Measurements from ENCODE around the gene DTL. TPM values are rescaled to one million over a fixed set of nuclear protein-coding genes. Genes with fewer than 3 reads are reported as not detected.

DTL gene
- total and polyA plus RNA-seq, 4 donors, result 8.0 to 12.1 (median 9.2) TPM

- Histone ChIP-seq H3K27ac (ENCODE audit: low read depth, low read length) (no peak overlapping the region), H3K27me3 (ENCODE audit: control insufficient read depth, insufficient read depth, low read length) (no peaks in the 10 kb centered on the region), H3K9me3 (ENCODE audit: control insufficient read depth, insufficient read depth, low read length) (no peaks in the 10 kb centered on the region), H3K4me1 (ENCODE audit: control insufficient read depth, insufficient read depth, low read length) (peaks cover 6% of the 10 kb centered on the region), H3K36me3 (ENCODE audit: control insufficient read depth, insufficient read depth, low read length) (no peaks in the 10 kb centered on the region), H3K4me3 (ENCODE audit: low read depth, low read length) (no peak overlapping the region)
- DNase-seq (ENCODE audit: low read depth in 4 of 6, low spot score in 6 of 6), result no peak
- WGBS (ENCODE audit: insufficient coverage), result 97% methylated on average over 2 of the region's 2 CpGs
These were observed 83.3 kb downstream of the DTL start for GRCh38 chr1:212118872-212119260.

DNA sequence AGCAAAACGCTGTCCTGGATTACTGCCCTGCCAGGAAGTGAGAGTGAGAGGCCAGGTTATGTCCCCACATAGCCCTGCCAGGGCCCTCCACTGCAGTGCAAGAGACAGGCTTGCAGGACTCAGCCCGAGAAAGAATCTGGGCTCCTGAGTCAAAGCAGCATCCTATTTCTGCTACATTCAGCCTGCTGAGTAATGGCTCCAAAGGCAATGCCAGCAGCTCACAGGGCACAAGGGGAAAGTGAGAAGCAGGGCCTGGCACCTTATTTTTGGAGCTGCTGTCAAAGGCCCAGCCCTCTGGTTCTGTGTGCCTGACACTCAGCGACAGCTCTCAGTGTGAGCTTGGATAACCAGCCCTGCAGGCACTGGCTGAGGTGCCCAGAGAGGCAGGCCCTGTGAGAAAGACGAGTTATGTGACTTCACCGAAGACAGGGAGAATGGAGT, 83.9 kb downstream of the DTL start:
- DNase-seq (ENCODE audit: low read depth in 4 of 6, low spot score in 6 of 6), result no peak
- Histone ChIP-seq H3K36me3 (ENCODE audit: control insufficient read depth, insufficient read depth, low read length) (no peaks in the 10 kb centered on the region), H3K27ac (ENCODE audit: low read depth, low read length) (no peak overlapping the region), H3K9me3 (ENCODE audit: control insufficient read depth, insufficient read depth, low read length) (no peaks in the 10 kb centered on the region), H3K4me1 (ENCODE audit: control insufficient read depth, insufficient read depth, low read length) (peaks cover 6% of the 10 kb centered on the region), H3K27me3 (ENCODE audit: control insufficient read depth, insufficient read depth, low read length) (no peaks in the 10 kb centered on the region), H3K4me3 (ENCODE audit: low read depth, low read length) (no peak overlapping the region)
- 72% methylated on average over 5 of the region's 5 CpGs for WGBS (ENCODE audit: insufficient coverage)

DNA sequence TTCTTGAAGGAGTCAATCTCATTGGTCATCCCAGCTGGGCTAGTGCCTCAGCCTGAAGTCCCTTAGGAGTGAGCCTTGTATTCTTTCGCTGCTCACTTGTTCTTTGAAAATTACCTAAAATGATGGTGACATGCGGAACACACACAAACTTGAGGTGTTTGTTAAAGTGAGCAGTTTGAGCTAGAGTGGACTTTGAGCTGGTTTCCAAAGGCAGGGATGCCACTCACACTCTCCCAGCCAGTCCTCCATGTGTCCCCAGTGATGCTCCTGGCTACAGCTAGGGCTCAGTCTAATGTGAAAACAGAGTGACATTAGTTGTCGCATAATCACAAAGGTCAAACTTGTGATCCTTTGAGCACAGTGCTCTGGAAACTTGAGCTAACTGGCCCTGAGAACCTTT, 84.3 kb downstream of the DTL start:
- H3K4me3 ChIP-seq (ENCODE audit: low read depth, low read length), result no peak overlapping the region
- DNase-seq (ENCODE audit: low read depth in 4 of 6, low spot score in 6 of 6), result no peak

GRCh38 chr1:212121779-212122178, 86.2 kb downstream of the DTL start:
- H3K27me3 ChIP-seq (ENCODE audit: control insufficient read depth, insufficient read depth, low read length), result no peaks in the 10 kb centered on the region
- H3K27ac ChIP-seq (ENCODE audit: low read depth, low read length), result no peak overlapping the region
- H3K36me3 ChIP-seq (ENCODE audit: control insufficient read depth, insufficient read depth, low read length), result no peaks in the 10 kb centered on the region
- peaks cover 6% of the 10 kb centered on the region for H3K4me1 ChIP-seq (ENCODE audit: control insufficient read depth, insufficient read depth, low read length)
- no peak overlapping the region for H3K4me3 ChIP-seq (ENCODE audit: low read depth, low read length)
- no peak for DNase-seq (ENCODE audit: low read depth in 4 of 6, low spot score in 6 of 6)
- no CpG with 5 or more reads among the region's 2 CpGs for WGBS (ENCODE audit: insufficient coverage)
- no peaks in the 10 kb centered on the region for H3K9me3 ChIP-seq (ENCODE audit: control insufficient read depth, insufficient read depth, low read length)

More for the DNA sequence above, 84.3 kb downstream of the DTL start:
- Histone ChIP-seq H3K9me3 (ENCODE audit: control insufficient read depth, insufficient read depth, low read length) (no peaks in the 10 kb centered on the region), H3K27me3 (ENCODE audit: control insufficient read depth, insufficient read depth, low read length) (no peaks in the 10 kb centered on the region), H3K27ac (ENCODE audit: low read depth, low read length) (no peak overlapping the region), H3K36me3 (ENCODE audit: control insufficient read depth, insufficient read depth, low read length) (no peaks in the 10 kb centered on the region), H3K4me1 (ENCODE audit: control insufficient read depth, insufficient read depth, low read length) (peaks cover 6% of the 10 kb centered on the region)
- 95% methylated on average over 3 of the region's 3 CpGs for WGBS (ENCODE audit: insufficient coverage)

GRCh38 chr1:212124690-212125582, 89.4 kb downstream of the DTL start:
- H3K4me3 ChIP-seq (ENCODE audit: low read depth, low read length), result no peak overlapping the region
- 83% methylated on average over 7 of the region's 11 CpGs for WGBS (ENCODE audit: insufficient coverage)
- no peaks in the 10 kb centered on the region for H3K36me3 ChIP-seq (ENCODE audit: control insufficient read depth, insufficient read depth, low read length)
- no peaks in the 10 kb centered on the region for H3K9me3 ChIP-seq (ENCODE audit: control insufficient read depth, insufficient read depth, low read length)
- peaks cover 2% of the 10 kb centered on the region for H3K4me1 ChIP-seq (ENCODE audit: control insufficient read depth, insufficient read depth, low read length)
- H3K27ac ChIP-seq (ENCODE audit: low read depth, low read length), result no peak overlapping the region
- DNase-seq (ENCODE audit: low read depth in 4 of 6, low spot score in 6 of 6), result no peak
- H3K27me3 ChIP-seq (ENCODE audit: control insufficient read depth, insufficient read depth, low read length), result no peaks in the 10 kb centered on the region

GRCh38 chr1:212125654-212126053, 90.1 kb downstream of the DTL start:
- Histone ChIP-seq H3K27me3 (ENCODE audit: control insufficient read depth, insufficient read depth, low read length) (no peaks in the 10 kb centered on the region), H3K4me1 (ENCODE audit: control insufficient read depth, insufficient read depth, low read length) (peaks cover 4% of the 10 kb centered on the region), H3K36me3 (ENCODE audit: control insufficient read depth, insufficient read depth, low read length) (no peaks in the 10 kb centered on the region), H3K4me3 (ENCODE audit: low read depth, low read length) (no peak overlapping the region), H3K9me3 (ENCODE audit: control insufficient read depth, insufficient read depth, low read length) (no peaks in the 10 kb centered on the region), H3K27ac (ENCODE audit: low read depth, low read length) (no peak overlapping the region)
- DNase-seq (ENCODE audit: low read depth in 4 of 6, low spot score in 6 of 6), result no peak
- WGBS (ENCODE audit: insufficient coverage), result 99% methylated on average over 9 of the region's 9 CpGs

GRCh38 chr1:212127221-212127620, 91.7 kb downstream of the DTL start:
- WGBS (ENCODE audit: insufficient coverage), result 59% methylated on average over 3 of the region's 4 CpGs
- no peak overlapping the region for H3K27ac ChIP-seq (ENCODE audit: low read depth, low read length)
- H3K4me3 ChIP-seq (ENCODE audit: low read depth, low read length), result no peak overlapping the region
- H3K9me3 ChIP-seq (ENCODE audit: control insufficient read depth, insufficient read depth, low read length), result peaks cover 1% of the 10 kb centered on the region
- peak in 2 of 6 donors; percentile 16 to 29 for DNase-seq (ENCODE audit: low read depth in 4 of 6, low spot score in 6 of 6)
- no peaks in the 10 kb centered on the region for H3K36me3 ChIP-seq (ENCODE audit: control insufficient read depth, insufficient read depth, low read length)
- H3K27me3 ChIP-seq (ENCODE audit: control insufficient read depth, insufficient read depth, low read length), result no peaks in the 10 kb centered on the region
- peaks cover 4% of the 10 kb centered on the region for H3K4me1 ChIP-seq (ENCODE audit: control insufficient read depth, insufficient read depth, low read length)

DNA sequence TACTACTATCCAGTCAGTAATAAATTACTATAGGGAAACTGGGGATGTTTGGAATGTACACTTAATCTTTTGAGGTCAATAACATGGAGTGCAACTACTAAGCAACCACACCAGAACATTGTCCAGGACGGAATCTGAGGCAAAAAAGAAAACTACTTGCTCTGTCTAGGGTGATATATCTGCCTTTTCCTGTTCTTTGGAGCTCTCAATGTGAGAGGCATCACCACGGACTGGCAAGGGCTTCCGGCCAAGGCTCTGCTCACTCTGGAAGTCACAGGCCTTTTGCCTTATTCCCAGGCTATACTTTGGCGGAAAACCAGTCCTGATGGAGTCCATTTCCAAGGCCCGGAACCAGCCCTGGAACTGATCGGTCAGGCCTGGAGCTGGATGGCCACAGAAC, 94.2 kb downstream of the DTL start:
- Histone ChIP-seq H3K27me3 (ENCODE audit: control insufficient read depth, insufficient read depth, low read length) (no peaks in the 10 kb centered on the region), H3K9me3 (ENCODE audit: control insufficient read depth, insufficient read depth, low read length) (peaks cover 1% of the 10 kb centered on the region), H3K4me3 (ENCODE audit: low read depth, low read length) (no peak overlapping the region), H3K27ac (ENCODE audit: low read depth, low read length) (peak overlapping the region; percentile 13), H3K36me3 (ENCODE audit: control insufficient read depth, insufficient read depth, low read length) (no peaks in the 10 kb centered on the region), H3K4me1 (ENCODE audit: control insufficient read depth, insufficient read depth, low read length) (peaks cover 4% of the 10 kb centered on the region)
- WGBS (ENCODE audit: insufficient coverage), result 42% methylated on average over 5 of the region's 6 CpGs
- DNase-seq (ENCODE audit: low read depth in 4 of 6, low spot score in 6 of 6), result peak in 2 of 6 donors; percentile 20 to 55

DNA sequence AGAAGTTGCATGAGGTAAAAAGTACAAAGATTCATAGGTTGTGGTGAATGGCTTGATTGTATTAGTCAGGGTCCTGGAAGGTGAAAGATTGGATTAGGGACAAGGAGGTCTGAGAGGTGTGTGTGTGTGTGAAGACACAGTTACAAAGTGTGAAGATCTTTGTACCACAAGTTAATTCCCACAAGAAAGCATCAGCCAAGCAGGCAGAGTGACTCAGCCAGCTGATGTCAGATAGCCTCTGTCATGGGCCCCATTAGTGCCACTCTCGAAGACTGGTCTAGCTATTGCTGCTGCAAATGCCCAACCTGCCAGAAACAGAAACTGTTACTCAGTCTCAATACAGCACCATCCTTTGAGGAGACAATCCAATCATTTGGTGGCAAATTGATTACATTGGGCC, 96.5 kb downstream of the DTL start:
- Histone ChIP-seq H3K4me3 (ENCODE audit: low read depth, low read length) (no peak overlapping the region), H3K27ac (ENCODE audit: low read depth, low read length) (no peak overlapping the region), H3K4me1 (ENCODE audit: control insufficient read depth, insufficient read depth, low read length) (peaks cover 4% of the 10 kb centered on the region), H3K36me3 (ENCODE audit: control insufficient read depth, insufficient read depth, low read length) (no peaks in the 10 kb centered on the region), H3K9me3 (ENCODE audit: control insufficient read depth, insufficient read depth, low read length) (peaks cover 1% of the 10 kb centered on the region), H3K27me3 (ENCODE audit: control insufficient read depth, insufficient read depth, low read length) (no peaks in the 10 kb centered on the region)
- no peak for DNase-seq (ENCODE audit: low read depth in 4 of 6, low spot score in 6 of 6)
- WGBS (ENCODE audit: insufficient coverage), result 88% methylated on average over 1 of the region's 1 CpG

- H3K4me3 ChIP-seq (ENCODE audit: low read depth, low read length), result no peak overlapping the region
- H3K27me3 ChIP-seq (ENCODE audit: control insufficient read depth, insufficient read depth, low read length), result no peaks in the 10 kb centered on the region
- no CpG with 5 or more reads among the region's 2 CpGs for WGBS (ENCODE audit: insufficient coverage)
- peaks cover 4% of the 10 kb centered on the region for H3K4me1 ChIP-seq (ENCODE audit: control insufficient read depth, insufficient read depth, low read length)
- H3K27ac ChIP-seq (ENCODE audit: low read depth, low read length), result no peak overlapping the region
- peak in 1 of 6 donors; percentile 60 for DNase-seq (ENCODE audit: low read depth in 4 of 6, low spot score in 6 of 6)
- H3K36me3 ChIP-seq (ENCODE audit: control insufficient read depth, insufficient read depth, low read length), result no peaks in the 10 kb centered on the region
- peaks cover 1% of the 10 kb centered on the region for H3K9me3 ChIP-seq (ENCODE audit: control insufficient read depth, insufficient read depth, low read length)
These were observed 97.8 kb downstream of the DTL start for GRCh38 chr1:212133319-212133718.
